Trophoblast cell (in vitro differentiated cells and primary cell): Measurements from ENCODE around the gene KIR2DL3.
"Not testable (repeated sequence)": the region's sequence is repeated elsewhere in the genome, so short reads cannot be mapped to it uniquely, and the experiment has no call there.

Experiments
- DNase-seq, 2 donors: peaks; one replicate each; pipeline ENCODE4 v3.0.0-alpha.2; 2016
- H2AFZ ChIP-seq: 2 replicates; pipeline ENCODE4 v1.6.1; 2013; ENCODE audit warnings: low read length, moderate library complexity, mild to moderate bottlenecking; ENCODE audit not compliant: insufficient read depth, poor library complexity
- H2AK5ac ChIP-seq: 2 replicates; pipeline ENCODE4 v1.6.1; 2013; ENCODE audit warnings: mild to moderate bottlenecking, low read length
- H2BK120ac ChIP-seq: 2 replicates; pipeline ENCODE4 v1.6.1; 2013; ENCODE audit warnings: low read length, mild to moderate bottlenecking, moderate library complexity; ENCODE audit not compliant: insufficient read depth, poor library complexity
- H2BK12ac ChIP-seq: 2 replicates; pipeline ENCODE4 v1.6.1; 2013; ENCODE audit warnings: mild to moderate bottlenecking, low read length, moderate library complexity
- H2BK5ac ChIP-seq: 2 replicates; pipeline ENCODE4 v1.6.1; 2013; ENCODE audit warnings: low read length, low read depth, moderate library complexity, mild to moderate bottlenecking; ENCODE audit not compliant: poor library complexity
- H3K14ac ChIP-seq: 2 replicates; pipeline ENCODE4 v1.6.1; 2013; ENCODE audit warnings: mild to moderate bottlenecking, low read length
- H3K18ac ChIP-seq: 2 replicates; pipeline ENCODE4 v1.6.1; 2013; ENCODE audit warnings: mild to moderate bottlenecking, low read length
- H3K23ac ChIP-seq: 2 replicates; pipeline ENCODE4 v1.6.1; 2013; ENCODE audit warnings: low read length
- H3K27ac ChIP-seq: 2 replicates; pipeline ENCODE4 v1.5.1; 2013; ENCODE audit warnings: low read depth, mild to moderate bottlenecking, inconsistent platforms, low read length, moderate library complexity
- H3K27me3 ChIP-seq: 2 replicates; pipeline ENCODE4 v1.6.1; 2013; ENCODE audit warnings: inconsistent platforms, mild to moderate bottlenecking, low read length, moderate library complexity; ENCODE audit not compliant: insufficient read depth
- H3K36me3 ChIP-seq, 2 experiments: 1 replicate in 1 of 2; 2 replicates in 1 of 2; pipeline ENCODE4 v1.6.1; 2013; ENCODE audit warnings: low read length in 2 of 2, mild to moderate bottlenecking in 2 of 2, moderate library complexity in 1 of 2; ENCODE audit not compliant: insufficient read depth in 2 of 2, control insufficient read depth in 1 of 2
- H3K4ac ChIP-seq: 2 replicates; pipeline ENCODE4 v1.6.1; 2013; ENCODE audit warnings: low read depth, mild to moderate bottlenecking, low read length, moderate library complexity
- H3K4me1 ChIP-seq, 2 experiments: 1 replicate in 1 of 2; 2 replicates in 1 of 2; pipeline ENCODE4 v1.6.1; 2013; ENCODE audit warnings: low read length in 2 of 2, mild to moderate bottlenecking in 2 of 2, moderate library complexity in 1 of 2; ENCODE audit not compliant: insufficient read depth in 2 of 2, control insufficient read depth in 1 of 2
- H3K4me2 ChIP-seq: 2 replicates; pipeline ENCODE4 v1.6.1; 2013; ENCODE audit warnings: inconsistent platforms, mild to moderate bottlenecking, low read length, moderate library complexity
- H3K4me3 ChIP-seq: 2 replicates; pipeline ENCODE4 v1.5.1; 2013; ENCODE audit warnings: mild to moderate bottlenecking, low read depth, low read length, inconsistent platforms
- H3K79me1 ChIP-seq: one replicate; pipeline ENCODE4 v1.6.1; 2013; ENCODE audit warnings: low read length
- H3K79me2 ChIP-seq: 2 replicates; pipeline ENCODE4 v1.6.1; 2013; ENCODE audit warnings: low read length, mild to moderate bottlenecking; ENCODE audit not compliant: control insufficient read depth, insufficient read depth, poor library complexity
- H3K9ac ChIP-seq: 2 replicates; pipeline ENCODE4 v1.6.1; 2013; ENCODE audit warnings: mild to moderate bottlenecking, low read length
- H3K9me3 ChIP-seq: 2 replicates; pipeline ENCODE4 v1.6.1; 2013; ENCODE audit warnings: low read depth, mild to moderate bottlenecking, control low read depth, inconsistent platforms, low read length; ENCODE audit not compliant: insufficient read depth
- H4K12ac ChIP-seq: 2 replicates; pipeline ENCODE4 v1.6.1; 2013; ENCODE audit warnings: low read depth, mild to moderate bottlenecking, low read length, moderate library complexity
- H4K8ac ChIP-seq: 2 replicates; pipeline ENCODE4 v1.6.1; 2013; ENCODE audit warnings: low read depth, mild to moderate bottlenecking, low read length, moderate library complexity
- H4K91ac ChIP-seq: one replicate; pipeline ENCODE4 v1.6.1; 2013; ENCODE audit warnings: low read depth, mild to moderate bottlenecking, low read length, moderate library complexity
- WGBS: extraction: QIAGEN DNeasy Blood & Tissue Kit; methylation state at CpG from one replicate; pipeline ENCODE4 v1.1.7; 2013; ENCODE audit warnings: missing lambda C conversion rate; ENCODE audit not compliant: insufficient read length, insufficient coverage; ENCODE audit errors: extremely low coverage; 5-methylcytosine and 5-hydroxymethylcytosine counted together

KIR2DL3 gene

GRCh38 chr19:54739587-54740497 is 1.5 kb downstream of the KIR2DL3 start:
- H3K27me3 ChIP-seq, result no peaks in the 10 kb centered on the region
- H3K36me3 ChIP-seq, result no peaks in the 10 kb centered on the region
- no peak overlapping the region for H4K12ac ChIP-seq
- no peak overlapping the region for H2BK120ac ChIP-seq
- no peak overlapping the region for H2BK5ac ChIP-seq
- no peak overlapping the region for H2BK12ac ChIP-seq
- no peaks in the 10 kb centered on the region for H3K4me1 ChIP-seq
- no peaks in the 10 kb centered on the region for H3K79me1 ChIP-seq
- no CpG with 5 or more reads among the region's 13 CpGs for WGBS
- no peak overlapping the region for H4K8ac ChIP-seq
- no peak overlapping the region for H3K18ac ChIP-seq
- DNase-seq, result no peak
- no peak overlapping the region for H3K23ac ChIP-seq
- no peak overlapping the region for H3K27ac ChIP-seq
- no peak overlapping the region for H2AK5ac ChIP-seq
- no peaks in the 10 kb centered on the region for H3K79me2 ChIP-seq
- no peak overlapping the region for H3K4me3 ChIP-seq
- H3K4ac ChIP-seq, result no peak overlapping the region
- H4K91ac ChIP-seq, result no peak overlapping the region
- H2AFZ ChIP-seq, result no peak overlapping the region
- H3K14ac ChIP-seq, result no peak overlapping the region
- H3K9me3 ChIP-seq, result peaks cover 39% of the 10 kb centered on the region
- H3K9ac ChIP-seq, result no peak overlapping the region
- no peak overlapping the region for H3K4me2 ChIP-seq

- WGBS, result no CpG with 5 or more reads among the region's 5 CpGs
- not testable (repeated sequence) for H3K79me1 ChIP-seq, H3K9ac ChIP-seq, H2BK120ac ChIP-seq, H3K79me2 ChIP-seq, H3K4ac ChIP-seq, H4K12ac ChIP-seq, H3K18ac ChIP-seq, H2BK5ac ChIP-seq, H3K4me3 ChIP-seq, H4K91ac ChIP-seq, H3K4me1 ChIP-seq, H3K23ac ChIP-seq, H2BK12ac ChIP-seq, H4K8ac ChIP-seq, H3K4me2 ChIP-seq, H2AK5ac ChIP-seq, H3K27me3 ChIP-seq, H3K27ac ChIP-seq, H3K36me3 ChIP-seq, H3K14ac ChIP-seq, DNase-seq, H2AFZ ChIP-seq
- H3K9me3 ChIP-seq, result peaks cover 29% of the 10 kb centered on the region
These were observed 3.6 kb downstream of the KIR2DL3 start for GRCh38 chr19:54741950-54742349.

GRCh38 chr19:54744080-54744479 is 5.8 kb downstream of the KIR2DL3 start:
- DNase-seq, H3K79me1 ChIP-seq, H3K4ac ChIP-seq, H4K8ac ChIP-seq, H4K12ac ChIP-seq, H3K4me1 ChIP-seq, H2AK5ac ChIP-seq, H3K36me3 ChIP-seq, H3K79me2 ChIP-seq, H3K4me3 ChIP-seq, H2BK12ac ChIP-seq, H3K23ac ChIP-seq, H2BK120ac ChIP-seq, H3K27ac ChIP-seq, H3K9ac ChIP-seq, H2BK5ac ChIP-seq, H3K18ac ChIP-seq, H2AFZ ChIP-seq, H4K91ac ChIP-seq, H3K14ac ChIP-seq, H3K4me2 ChIP-seq, H3K27me3 ChIP-seq: not testable (repeated sequence)
- peaks cover 22% of the 10 kb centered on the region for H3K9me3 ChIP-seq
- WGBS, result no CpG with 5 or more reads among the region's 5 CpGs

GRCh38 chr19:54747614-54748322 is 9.5 kb downstream of the KIR2DL3 start:
- H3K4me2 ChIP-seq, H4K91ac ChIP-seq, H4K8ac ChIP-seq, H3K4ac ChIP-seq, H3K79me2 ChIP-seq, H2BK120ac ChIP-seq, H3K79me1 ChIP-seq, H3K18ac ChIP-seq, H3K14ac ChIP-seq, H3K9ac ChIP-seq, H3K9me3 ChIP-seq, H2BK5ac ChIP-seq, H3K27ac ChIP-seq, H3K4me1 ChIP-seq, H3K27me3 ChIP-seq, H3K23ac ChIP-seq, H3K4me3 ChIP-seq, H2AFZ ChIP-seq, H4K12ac ChIP-seq, H2BK12ac ChIP-seq, H2AK5ac ChIP-seq, H3K36me3 ChIP-seq: not testable (repeated sequence)
- DNase-seq, result peak; percentile 6 to 21
- no CpG with 5 or more reads among the region's 9 CpGs for WGBS
